ENCODE measurements around the gene DHRS9.
A peak's percentile ranks its signal among the peaks of the same experiment; 100 is the strongest.
"Not testable (repeated sequence)": the region's sequence is repeated elsewhere in the genome, so short reads cannot be mapped to it uniquely, and the experiment has no call there.

The DHRS9 gene

DNA sequence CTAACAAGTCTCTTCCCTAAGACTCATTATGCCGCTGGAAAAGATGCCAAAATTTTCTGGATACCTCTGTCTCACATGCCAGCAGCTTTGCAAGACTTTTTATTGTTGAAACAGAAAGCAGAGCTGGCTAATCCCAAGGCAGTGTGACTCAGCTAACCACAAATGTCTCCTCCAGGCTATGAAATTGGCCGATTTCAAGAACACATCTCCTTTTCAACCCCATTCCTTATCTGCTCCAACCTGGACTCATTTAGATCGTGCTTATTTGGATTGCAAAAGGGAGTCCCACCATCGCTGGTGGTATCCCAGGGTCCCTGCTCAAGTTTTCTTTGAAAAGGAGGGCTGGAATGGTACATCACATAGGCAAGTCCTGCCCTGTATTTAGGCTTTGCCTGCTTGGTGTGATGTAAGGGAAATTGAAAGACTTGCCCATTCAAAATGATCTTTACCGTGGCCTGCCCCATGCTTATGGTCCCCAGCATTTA is 26.3 kb downstream of the DHRS9 start:
- DNase-seq (ENCODE audit: low read depth in 2 of 2) = no peak

DNA sequence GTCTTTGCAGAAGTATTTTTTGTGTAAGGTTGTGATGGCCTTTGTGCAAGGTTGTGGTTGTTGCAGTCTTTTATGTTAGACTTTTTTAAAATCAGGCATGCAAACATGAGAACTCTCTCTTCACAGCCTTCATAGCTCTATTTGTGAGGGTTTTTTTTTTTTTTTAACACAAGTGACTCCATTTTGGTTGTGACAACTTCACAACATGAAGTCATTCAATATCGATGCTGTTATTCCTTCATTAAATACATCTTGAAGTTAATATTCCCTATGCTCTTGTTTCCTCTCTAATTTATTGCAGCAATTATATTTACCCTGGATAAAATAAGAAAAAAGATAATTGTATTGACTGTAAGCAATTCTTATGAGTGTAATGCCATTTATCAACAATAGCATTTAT is 35.5 kb downstream of the DHRS9 start:
- no peak for DNase-seq (ENCODE audit: low read depth in 2 of 2)

DNA sequence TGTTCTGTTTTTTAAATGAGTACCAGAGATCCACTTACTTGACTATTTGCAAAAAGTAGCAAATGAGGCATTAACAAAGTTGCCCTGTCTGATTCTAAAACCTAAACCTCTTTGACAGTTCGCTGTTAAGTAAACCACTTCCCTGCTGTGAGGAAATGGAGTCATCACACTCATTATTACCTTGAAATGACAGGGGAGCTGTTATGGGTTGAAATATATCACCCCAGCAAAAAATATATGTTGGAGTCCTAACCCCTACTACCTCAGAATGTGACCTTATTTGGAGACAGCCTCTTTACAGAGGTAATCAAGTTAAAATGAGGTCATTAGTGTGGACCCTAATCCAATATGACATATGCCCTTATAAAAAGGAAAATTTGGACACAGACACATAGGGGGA is 36.1 kb downstream of the DHRS9 start:
- no peak for DNase-seq (ENCODE audit: low read depth in 2 of 2)

DNA sequence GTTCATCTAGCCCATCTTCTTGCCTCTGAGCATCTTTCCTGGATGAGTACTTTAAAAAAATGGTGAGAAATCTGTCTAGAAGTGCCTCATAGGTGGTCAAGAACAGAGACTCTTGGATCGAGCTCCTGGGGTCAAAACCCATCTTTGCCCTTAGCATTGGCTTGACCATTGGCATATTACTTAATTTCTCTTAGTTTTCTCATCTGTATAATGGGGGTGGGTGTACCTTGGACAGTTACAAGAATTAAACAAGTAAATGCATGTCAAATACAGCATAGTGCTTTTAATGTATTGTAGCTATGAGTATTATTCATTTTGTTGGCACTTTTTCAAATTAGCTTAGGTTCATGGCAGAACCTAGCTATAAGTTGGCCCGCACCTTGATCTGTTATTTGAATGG is 36.8 kb downstream of the DHRS9 start:
- no peak for DNase-seq (ENCODE audit: low read depth in 2 of 2)

DNA sequence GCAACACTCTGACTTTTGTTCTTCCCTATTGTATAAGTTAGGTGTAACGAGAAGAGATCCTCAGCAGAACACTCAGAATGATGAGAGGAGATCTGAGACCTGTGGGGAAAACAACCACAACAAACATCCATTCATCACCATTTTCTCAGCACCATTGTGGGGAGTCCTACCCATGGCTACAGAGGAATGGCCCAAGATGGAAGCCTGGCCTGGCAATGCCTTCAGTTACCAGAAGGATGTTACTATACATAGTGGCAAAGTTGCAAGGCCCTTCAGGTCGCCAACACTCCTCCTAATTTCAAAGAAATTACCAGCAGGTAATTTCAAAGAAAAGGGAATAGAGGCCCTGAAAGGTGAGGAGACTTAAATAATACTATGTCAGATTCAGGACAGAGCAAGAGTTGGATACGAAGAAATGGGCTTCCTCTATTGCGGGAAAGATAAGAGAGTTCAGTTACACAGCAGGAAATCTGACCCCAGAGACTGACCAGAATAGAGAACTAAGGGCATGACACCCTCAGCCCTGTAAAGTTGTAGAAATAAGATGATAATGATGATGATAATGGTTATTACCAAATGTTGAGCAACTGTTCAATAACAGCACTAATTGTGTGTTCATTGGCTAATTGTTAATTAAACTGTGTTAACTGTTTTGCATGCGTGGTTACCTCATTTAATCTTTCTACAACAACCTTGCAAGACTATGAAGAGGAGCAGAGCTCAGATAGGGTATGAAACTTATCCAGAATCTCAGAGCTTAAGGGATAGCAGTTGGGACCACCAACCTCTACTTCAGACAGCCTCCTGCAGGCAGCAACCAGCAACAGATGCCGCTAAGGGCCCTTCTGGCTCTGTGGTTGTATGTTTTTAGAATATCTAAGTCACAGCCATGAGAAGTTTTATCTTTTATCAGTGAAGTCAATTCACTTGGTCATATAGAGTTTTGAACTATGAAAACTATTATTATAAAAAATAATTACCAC is 37.5 kb downstream of the DHRS9 start:
- no peak for DNase-seq (ENCODE audit: low read depth in 2 of 2)

DNA sequence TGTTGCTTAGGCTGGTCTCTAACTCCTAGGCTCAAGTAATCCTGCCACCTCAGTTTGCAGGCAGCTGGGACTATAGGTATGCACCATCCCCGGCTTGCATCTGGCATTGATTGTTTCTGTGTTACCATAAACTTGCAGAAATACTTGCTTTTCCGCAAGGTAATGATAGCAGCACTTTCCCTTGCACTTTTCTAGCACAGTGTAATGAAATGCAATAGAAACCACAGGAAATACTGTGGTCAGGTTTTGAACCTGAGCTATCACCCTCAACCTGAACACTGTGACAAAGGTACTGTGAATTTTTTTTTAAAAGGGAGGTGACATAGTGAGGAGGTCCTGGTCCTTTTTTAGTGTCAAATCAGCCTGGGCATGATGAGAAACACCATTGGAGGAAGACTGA is 38.3 kb downstream of the DHRS9 start:
- no peak for DNase-seq (ENCODE audit: low read depth in 2 of 2)

DNA sequence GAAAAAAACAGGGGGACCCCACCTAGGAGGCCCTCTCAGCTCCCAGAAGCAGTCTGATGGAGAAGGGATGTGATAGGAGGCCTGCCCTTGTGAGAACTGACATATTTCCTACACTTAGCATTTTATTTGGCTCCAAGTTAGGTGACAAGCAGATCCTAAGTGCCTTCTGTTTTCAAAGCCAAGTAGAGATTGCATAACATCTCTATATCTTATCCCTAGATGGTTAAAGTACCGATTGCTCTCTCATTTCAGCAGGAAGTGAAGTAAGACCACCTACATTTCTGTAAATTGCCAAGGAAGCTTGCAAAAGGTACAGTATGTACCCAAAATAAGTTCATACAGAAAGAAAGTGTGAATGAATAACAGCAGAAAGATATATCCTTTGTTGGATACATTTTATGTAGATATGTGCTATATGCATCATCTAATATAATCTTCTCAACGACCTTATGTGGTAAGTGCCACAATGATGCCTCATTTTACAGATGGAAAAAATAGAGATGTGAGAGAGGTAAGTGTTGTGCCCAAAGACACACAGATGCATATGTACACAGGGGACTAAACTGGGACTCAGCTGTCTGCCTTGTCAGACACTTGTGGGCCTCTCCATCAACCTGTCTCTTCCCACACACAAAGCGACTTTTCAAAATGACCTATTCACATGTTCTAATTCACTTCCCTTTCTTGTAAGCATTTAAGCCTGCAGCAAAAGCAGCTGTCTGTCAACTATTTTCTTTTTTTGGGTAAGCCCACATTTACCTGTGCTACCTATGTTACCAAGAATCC is 38.9 kb downstream of the DHRS9 start:
- no peak for DNase-seq (ENCODE audit: low read depth in 2 of 2)

DNA sequence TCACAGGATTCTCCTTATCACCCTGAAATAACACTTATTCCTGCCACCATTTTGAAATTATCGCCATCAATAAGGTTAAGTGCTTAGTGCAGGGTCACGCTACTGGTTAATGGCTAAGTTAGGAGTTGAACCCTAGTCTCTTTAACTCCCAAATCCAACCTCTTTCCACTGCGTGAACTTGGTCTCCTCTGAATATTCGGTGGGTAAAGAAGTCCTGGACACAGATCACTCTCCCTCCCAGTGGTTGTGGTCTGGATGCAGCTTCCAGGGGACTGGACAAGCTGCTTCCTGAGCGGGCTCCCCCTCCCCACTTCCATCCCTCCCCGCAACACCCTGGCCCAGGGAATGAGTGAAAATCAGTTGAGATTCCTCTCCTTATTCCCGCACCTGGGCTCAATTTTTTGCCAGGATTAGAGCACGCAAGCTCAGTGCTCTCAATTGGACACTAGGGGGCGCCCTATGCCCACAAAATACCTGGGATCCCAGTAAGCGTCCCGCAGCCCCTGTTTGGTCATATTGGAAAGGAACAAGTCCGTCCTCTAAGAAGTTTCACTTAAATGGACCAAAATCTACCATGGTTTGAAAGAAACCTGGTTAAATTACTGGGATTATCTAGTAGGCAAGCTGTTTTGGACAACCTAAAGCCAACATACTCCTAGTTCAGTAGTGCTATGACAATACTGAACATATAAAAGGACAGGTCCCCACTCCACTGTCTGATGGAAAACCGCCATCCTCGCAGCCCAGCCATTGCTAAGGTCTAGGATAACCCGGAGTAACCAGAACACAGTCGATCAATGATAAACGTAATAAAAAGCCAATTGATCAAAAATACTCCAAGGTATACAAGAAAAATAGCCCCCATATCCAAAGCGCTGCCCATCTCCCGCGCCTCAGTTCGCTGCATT is 40.4 kb downstream of the DHRS9 start:
- DNase-seq (ENCODE audit: low read depth in 2 of 2) = peak; percentile 39 to 43

DNA sequence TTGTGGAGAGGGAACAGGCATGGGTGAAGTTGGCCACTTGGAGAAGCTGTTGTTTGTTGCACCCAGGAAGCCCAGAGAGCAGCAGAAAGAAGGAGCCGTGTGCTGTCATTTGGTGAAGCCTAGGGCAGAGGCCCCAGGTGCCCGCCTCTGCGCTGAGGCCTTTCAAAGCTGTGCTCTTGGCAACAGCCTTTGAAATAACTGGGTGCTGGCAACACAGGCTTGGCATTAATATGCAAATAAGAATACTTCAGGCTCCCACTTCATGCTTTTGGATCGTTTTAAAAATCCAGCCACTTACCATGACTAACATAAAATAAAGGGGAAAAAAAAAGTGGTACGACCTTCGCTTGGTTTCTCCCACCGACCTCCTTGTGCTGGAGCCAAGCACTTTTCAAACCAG is 41.1 kb downstream of the DHRS9 start:
- no peak for DNase-seq (ENCODE audit: low read depth in 2 of 2)

DNA sequence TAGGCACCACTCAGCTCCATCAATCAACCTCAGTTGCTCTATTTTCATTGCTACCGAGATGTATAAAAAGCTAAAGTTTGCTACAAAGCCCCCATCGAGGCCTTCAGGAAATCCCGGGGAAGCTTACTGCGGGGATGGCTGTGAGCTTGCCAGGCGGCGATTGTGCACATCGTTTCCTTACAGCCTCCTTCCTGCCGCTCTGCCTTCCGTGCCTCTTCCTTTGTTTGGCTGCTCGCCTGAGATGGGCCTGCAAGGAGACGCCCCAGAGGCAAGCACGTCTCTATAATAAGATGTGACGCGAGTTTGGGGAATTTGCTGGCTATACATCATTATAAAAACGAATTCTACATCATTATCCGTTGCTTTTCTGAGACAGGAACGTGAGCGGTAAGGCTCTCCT is 41.6 kb downstream of the DHRS9 start:
- no peak for DNase-seq (ENCODE audit: low read depth in 2 of 2)

DNA sequence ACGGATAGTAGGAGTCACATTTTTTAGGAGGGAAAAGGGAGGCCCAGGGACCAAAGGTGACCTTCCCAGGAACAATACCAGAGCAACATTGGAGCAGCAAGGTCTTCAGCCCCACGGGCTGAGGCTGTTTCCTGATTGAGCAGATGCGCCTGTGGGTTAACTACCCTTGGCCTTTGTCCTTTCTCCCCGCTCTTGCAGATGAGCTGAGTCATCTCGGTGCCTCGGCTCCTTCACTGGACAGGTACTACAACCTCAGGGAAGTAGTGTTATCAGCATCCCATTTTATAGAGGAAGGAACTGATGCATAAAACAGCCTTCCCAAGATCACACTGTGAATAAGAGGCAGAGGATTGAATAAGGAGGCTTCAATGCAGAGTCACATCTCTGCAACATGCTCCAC is 43.5 kb downstream of the DHRS9 start:
- no peak for DNase-seq (ENCODE audit: low read depth in 2 of 2)

DNA sequence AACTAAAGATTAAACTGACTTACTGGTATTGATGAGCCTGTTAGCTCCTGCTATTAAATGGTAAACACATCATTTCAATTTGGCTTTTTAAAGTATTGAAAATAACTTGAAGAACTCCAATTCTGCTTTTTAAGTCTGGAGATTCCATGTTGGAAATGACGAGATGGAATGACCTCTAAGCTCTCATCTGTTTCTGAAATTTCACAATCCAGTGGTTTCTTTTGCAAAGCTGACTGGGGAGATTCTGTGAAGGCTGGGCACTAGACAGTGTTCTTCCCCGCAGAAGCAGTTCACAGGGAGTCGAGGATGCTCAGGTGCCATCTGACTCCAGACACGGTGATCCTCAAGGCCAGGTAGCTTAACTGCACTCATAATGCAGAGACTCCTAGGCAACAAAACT is 44.7 kb downstream of the DHRS9 start:
- no peak for DNase-seq (ENCODE audit: low read depth in 2 of 2)

DNA sequence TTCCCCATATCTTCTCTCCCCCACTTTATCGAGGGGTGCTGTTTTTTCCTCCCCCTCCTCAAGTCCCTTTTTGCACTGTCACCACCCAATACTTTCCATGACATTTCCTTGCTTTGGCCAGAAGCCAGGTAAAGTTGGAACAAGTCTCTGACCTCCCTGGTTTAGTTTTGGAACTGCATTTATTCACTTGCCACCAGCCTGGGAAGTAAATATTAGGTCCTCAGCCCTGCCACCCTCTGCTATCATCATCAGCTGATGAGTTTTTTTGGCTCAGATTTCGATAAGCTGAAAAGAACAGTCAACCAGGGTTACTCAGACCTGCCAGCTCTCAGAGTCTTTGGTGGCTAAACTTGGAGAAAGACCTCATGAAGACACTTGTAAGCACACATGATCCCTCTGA is 47.0 kb downstream of the DHRS9 start:
- DNase-seq (ENCODE audit: low read depth in 2 of 2) = no peak

DNA sequence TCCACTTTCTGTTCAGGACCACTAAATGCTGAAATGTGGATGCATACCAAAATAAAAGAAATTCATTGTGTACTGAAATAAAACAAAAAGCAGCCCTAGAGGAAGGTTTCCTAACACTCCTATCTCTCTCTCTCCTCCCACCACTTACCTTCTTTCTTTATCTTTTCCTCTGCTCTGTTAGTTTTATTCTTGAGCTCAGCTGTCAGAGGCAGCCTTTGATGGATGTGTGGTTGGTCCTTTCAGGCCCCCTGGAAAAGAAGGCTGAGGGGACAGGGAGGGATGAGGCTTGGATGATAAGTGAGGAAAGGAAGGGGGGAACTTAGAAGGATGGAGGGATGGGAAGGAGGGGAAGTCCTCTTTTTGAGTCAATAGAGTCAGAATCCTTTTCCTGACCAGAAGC is 47.6 kb downstream of the DHRS9 start:
- no peak for DNase-seq (ENCODE audit: low read depth in 2 of 2)

DNA sequence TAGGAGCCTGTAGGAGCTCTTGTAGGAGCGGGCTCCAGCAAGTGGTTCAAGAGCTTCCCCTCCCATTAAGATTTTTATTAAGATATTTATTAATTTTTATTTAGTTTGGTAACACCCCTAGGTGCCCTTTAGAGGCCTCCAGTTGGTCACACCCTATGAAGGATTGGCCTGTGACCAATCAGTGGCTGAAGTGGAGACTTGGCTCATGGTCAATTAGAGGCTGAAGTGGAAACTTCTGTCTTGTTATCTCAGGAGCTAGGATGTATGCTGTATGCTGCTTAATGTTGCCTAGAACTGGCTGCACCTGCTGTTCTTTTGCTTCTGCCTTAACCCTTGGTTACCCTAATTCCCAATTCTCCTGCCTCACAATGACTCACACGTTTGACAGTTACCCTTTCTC is 48.7 kb downstream of the DHRS9 start:
- DNase-seq (ENCODE audit: low read depth in 2 of 2) = no peak

DNA sequence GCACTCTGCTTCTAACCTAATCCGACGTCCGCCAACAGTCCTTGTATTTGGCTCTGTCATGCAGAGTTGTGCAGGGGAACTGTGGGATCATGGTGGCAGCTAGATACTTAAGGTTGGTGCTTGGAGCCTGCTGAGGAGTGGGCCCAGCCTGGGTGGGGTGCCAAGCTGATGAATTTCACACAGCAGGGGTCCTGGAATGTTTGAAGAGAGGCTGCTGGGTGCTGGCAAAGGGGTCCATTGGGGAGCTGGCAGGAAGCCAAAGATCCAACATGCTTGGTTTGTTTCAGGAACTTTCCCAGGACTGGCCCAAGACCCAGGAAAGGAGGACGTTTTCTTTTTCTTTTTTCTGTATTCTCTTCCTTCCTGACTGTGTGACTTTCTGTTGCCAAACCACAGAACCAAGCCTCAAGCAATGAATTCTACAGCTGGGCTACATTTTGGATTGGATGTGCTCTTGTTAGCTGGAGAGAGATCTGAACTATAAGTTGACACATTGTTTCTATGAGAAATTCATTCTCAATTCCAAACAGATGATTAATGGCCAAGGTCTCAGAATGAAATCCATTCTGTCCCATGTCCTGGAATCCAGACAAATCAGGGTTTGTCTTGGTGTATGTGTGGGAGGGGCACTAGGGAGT is 49.9 kb downstream of the DHRS9 start:
- DNase-seq (ENCODE audit: low read depth in 2 of 2) = no peak

DNA sequence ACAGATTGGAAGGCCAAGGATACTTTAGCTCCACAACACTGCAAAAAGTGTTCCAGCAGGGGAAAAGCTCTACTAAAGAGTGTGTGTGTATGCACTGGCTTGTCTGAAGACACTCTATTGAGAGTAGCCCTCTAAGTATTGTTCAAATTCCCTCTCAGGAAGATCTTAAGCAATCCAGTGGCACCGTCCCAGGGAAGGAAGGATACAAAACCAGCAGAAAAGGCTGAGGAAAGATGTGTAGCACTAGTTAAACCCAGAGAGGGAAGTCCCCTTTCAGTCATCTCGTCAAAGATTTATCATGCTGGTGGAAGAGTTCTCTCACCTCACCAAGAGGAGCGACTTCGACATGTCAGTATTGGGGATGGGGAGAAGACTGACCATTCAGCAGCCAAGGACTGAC is 50.5 kb downstream of the DHRS9 start:
- DNase-seq (ENCODE audit: low read depth in 2 of 2) = no peak

DNA sequence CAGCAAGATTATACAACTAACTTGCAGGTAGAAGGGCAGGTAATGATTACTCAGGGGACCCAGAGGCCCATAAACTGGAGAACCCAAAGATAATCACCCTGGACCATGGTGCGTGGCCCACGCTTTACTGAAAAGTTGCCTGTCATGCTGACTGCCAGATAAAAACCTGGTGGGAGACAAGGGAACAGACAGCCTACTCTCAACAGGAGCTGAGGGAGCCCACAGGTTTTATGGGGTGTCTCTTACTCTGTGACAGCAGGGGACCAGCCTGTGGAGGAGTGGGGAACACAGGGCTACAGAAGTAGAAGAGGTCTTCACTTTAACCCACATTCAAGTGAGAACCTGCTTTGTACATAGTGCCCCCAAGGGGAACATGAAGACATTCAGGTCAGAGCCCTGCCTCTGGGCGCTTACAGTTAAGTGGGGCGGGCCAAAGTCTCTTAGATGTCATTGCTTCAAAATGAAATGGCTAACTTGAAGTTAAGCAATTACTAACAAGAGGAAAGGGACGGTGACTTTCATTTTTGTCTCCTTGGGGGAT is 60.4 kb downstream of the DHRS9 start:
- no peak for DNase-seq (ENCODE audit: low read depth in 2 of 2)

DNA sequence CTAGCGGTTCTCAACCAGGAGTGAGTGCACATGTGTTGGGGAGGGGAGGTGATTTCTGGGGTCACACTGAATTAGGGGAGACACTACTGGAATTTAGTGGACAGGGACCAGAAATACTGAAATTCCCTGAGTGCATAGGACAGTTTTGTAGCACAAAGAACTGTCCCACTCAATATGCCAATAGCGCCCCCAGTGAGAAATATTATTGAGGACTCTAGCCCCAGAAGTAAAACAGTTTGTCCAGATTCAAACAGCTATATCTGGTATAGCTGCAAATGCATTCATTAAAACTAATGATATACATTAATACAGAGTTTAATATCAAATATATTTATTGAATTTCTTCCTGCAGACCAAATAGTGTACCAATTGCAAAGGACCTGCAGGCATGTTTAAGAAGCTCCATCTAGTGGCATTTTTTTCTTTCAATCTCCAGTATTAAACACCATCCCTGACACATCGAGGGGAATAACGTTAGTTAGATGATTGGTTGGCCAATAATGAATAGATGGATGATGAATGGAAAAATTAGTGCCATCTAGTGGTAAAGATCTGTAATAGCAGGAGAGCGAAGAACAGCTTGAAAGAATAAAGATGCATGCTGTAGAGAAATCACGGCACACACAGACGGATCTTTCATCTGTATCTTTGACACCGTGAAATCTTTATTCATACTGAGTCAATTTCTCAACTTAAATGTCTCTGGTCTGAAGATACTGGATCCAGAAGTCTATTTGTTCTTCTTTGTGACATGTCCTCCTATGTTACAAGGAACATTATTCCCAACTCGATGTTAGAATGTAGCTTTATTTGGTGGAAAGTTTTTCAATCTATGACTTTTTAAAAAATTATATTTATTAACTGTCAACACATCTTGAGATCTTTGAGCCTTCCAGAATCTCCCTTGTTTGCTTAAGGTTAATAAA is 62.5 kb downstream of the DHRS9 start:
- DNase-seq (ENCODE audit: low read depth in 2 of 2) = no peak

DNA sequence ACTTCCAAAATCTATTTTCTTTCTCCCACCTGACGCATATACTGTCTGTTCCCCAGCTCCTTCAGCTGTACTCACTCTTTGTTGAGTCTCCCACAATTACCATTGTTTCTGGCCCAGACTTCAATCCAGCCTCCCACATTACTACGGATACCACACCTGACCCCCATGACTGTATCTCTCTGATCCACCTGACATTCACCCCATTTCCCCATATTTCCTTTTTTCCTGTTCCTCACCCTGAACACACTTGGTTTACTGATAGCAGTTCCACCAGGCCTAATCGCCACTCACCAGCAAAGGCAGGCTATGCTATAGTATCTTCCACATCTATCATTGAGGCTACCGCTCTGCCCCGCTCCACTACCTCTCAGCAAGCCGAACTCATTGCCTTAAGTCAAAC is 64.9 kb downstream of the DHRS9 start:
- not testable (repeated sequence) for DNase-seq (ENCODE audit: low read depth in 2 of 2)
